ENCODE measurements around the gene TMEM131L.

TMEM131L gene

GRCh38 chr4:153553155-153553818, 87.1 kb downstream of the TMEM131L start:
- H3K27ac ChIP-seq (ENCODE audit: low read depth, low read length): no peak overlapping the region
- H3F3A ChIP-seq (ENCODE audit: control insufficient read depth, insufficient read depth): peaks cover 62% of the 10 kb centered on the region
- H4K20me1 ChIP-seq (ENCODE audit: control insufficient read depth, insufficient read depth, low read depth, low read length): peaks cover 19% of the 10 kb centered on the region
- H3K9me3 ChIP-seq (ENCODE audit: control insufficient read depth, insufficient read depth, low read length): no peaks in the 10 kb centered on the region
- H3K36me3 ChIP-seq (ENCODE audit: control insufficient read depth, low read length): peaks cover 92% of the 10 kb centered on the region
- peaks cover 99% of the 10 kb centered on the region for H3K79me2 ChIP-seq (ENCODE audit: control insufficient read depth, low read length)
- H3K4me2 ChIP-seq (ENCODE audit: low read length): no peak overlapping the region
- TF ChIP-seq CTCF (IDR thresholded peaks at IDR 0.05; ENCODE audit: low read depth, low read length, poor library complexity, severe bottlenecking): no peak
- no peak overlapping the region for H3K4me3 ChIP-seq (ENCODE audit: low read length)
- no peaks in the 10 kb centered on the region for H3K27me3 ChIP-seq (ENCODE audit: control insufficient read depth, low read length)
- H3K9me2 ChIP-seq (replicated peaks; ENCODE audit: control insufficient read depth, low read length): no peaks in the 10 kb centered on the region
- peaks cover 60% of the 10 kb centered on the region for H3K4me1 ChIP-seq (ENCODE audit: control insufficient read depth, low read length)

GRCh38 chr4:153553819-153554170, 87.6 kb downstream of the TMEM131L start:
- Histone ChIP-seq H3K36me3 (ENCODE audit: control insufficient read depth, low read length) (peaks cover 92% of the 10 kb centered on the region), H3K4me1 (ENCODE audit: control insufficient read depth, low read length) (peaks cover 65% of the 10 kb centered on the region), H3K9me2 (replicated peaks; ENCODE audit: control insufficient read depth, low read length) (no peaks in the 10 kb centered on the region), H3K79me2 (ENCODE audit: control insufficient read depth, low read length) (peaks cover 98% of the 10 kb centered on the region), H4K20me1 (ENCODE audit: control insufficient read depth, insufficient read depth, low read depth, low read length) (peaks cover 19% of the 10 kb centered on the region), H3K4me2 (ENCODE audit: low read length) (no peak overlapping the region), H3K4me3 (ENCODE audit: low read length) (no peak overlapping the region), H3F3A (ENCODE audit: control insufficient read depth, insufficient read depth) (peaks cover 64% of the 10 kb centered on the region), H3K9me3 (ENCODE audit: control insufficient read depth, insufficient read depth, low read length) (no peaks in the 10 kb centered on the region), H3K27ac (ENCODE audit: low read depth, low read length) (no peak overlapping the region), H3K27me3 (ENCODE audit: control insufficient read depth, low read length) (no peaks in the 10 kb centered on the region)
- TF ChIP-seq CTCF (IDR thresholded peaks at IDR 0.05; ENCODE audit: low read depth, low read length, poor library complexity, severe bottlenecking) (no peak), EZH2phosphoT487 (IDR thresholded peaks at IDR 0.05; ENCODE audit: borderline replicate concordance, low read length) (no peak)

GRCh38 chr4:153555730-153556434, 89.7 kb downstream of the TMEM131L start:
- Histone ChIP-seq H3F3A (ENCODE audit: control insufficient read depth, insufficient read depth) (peaks cover 69% of the 10 kb centered on the region), H3K27ac (ENCODE audit: low read depth, low read length) (no peak overlapping the region), H3K27me3 (ENCODE audit: control insufficient read depth, low read length) (no peaks in the 10 kb centered on the region), H3K9me3 (ENCODE audit: control insufficient read depth, insufficient read depth, low read length) (no peaks in the 10 kb centered on the region), H3K9me2 (replicated peaks; ENCODE audit: control insufficient read depth, low read length) (no peaks in the 10 kb centered on the region), H3K4me1 (ENCODE audit: control insufficient read depth, low read length) (peaks cover 80% of the 10 kb centered on the region), H4K20me1 (ENCODE audit: control insufficient read depth, insufficient read depth, low read depth, low read length) (peaks cover 19% of the 10 kb centered on the region), H3K4me2 (ENCODE audit: low read length) (no peak overlapping the region), H3K4me3 (ENCODE audit: low read length) (no peak overlapping the region), H3K79me2 (ENCODE audit: control insufficient read depth, low read length) (peaks cover 99% of the 10 kb centered on the region), H3K36me3 (ENCODE audit: control insufficient read depth, low read length) (peaks cover 98% of the 10 kb centered on the region)
- TF ChIP-seq CTCF (IDR thresholded peaks at IDR 0.05; ENCODE audit: low read depth, low read length, poor library complexity, severe bottlenecking): no peak
- TF ChIP-seq EZH2phosphoT487 (IDR thresholded peaks at IDR 0.05; ENCODE audit: borderline replicate concordance, low read length): no peak
